IPS DF 4.7 (cell line): ENCODE data around the gene MINK1.
"Not testable (repeated sequence)": the region's sequence is repeated elsewhere in the genome, so short reads cannot be mapped to it uniquely, and the experiment has no call there.

Experiments
- DNase-seq: peaks from one replicate; pipeline ENCODE4 v3.0.0-alpha.2; 2013; ENCODE audit warnings: low spot score; ENCODE audit errors: extremely low read depth

MINK1 gene

DNA sequence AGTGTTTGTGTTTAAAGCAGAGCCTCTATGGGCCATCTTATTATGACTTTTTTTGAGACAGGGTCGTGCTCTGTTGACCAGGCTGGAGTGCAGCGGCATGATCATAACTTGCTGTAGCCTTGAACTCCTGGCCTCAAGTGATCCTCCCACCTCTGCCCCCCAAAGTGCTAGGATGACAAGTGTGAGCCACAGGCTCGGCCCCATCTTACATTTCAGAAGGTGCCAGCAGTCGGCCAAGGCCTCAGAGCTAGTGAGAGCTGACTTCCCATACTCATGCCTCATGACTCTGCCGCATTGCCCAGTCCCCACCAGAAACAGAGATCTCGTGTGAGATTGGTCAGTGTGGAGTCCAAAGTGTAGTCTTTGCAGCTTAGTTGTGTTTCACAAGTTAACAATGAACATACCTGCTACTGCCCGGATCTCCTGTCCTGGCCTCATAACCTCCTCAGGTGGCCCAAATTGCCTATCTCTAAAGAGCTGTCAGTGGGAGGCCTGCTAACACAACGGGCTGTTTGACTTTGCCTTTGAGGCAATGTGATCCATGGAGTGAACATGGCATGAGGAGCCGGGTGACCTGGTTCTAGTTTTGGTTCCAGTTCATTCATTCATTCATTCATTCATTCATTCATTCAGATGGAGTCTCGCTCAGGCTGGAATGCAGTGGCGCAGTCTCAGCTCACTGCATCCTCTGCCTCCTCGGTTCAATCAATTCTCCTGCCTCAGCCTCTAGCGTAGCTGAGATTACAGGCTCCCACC is 13.7 kb downstream of the MINK1 start:
- DNase-seq = no peak

DNA sequence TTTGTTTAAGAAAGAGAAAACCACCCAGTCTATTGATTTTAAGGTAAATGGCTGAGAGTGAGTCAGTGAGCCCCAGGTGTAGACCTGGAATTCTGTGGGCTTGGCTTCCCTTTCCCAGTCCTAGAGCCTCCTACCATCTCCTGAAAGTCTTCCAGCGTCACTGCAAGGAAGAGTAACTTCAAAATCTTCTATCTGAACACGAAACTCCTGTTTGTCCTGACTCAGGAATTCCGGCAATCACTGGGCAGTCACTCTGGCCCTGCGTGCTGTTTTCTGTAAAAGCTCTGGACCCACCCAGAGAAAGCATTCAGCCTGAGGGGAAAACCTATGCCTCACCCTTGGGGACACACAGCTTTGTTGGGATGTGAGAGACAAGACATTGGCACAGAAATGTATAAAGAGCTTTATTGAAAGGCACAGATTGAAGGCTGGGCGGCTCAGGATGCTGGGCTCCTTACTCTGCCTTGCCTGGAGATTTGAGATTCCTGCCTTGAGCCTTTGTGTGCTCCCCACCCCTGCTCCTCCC is 15.9 kb downstream of the MINK1 start:
- DNase-seq = no peak

DNA sequence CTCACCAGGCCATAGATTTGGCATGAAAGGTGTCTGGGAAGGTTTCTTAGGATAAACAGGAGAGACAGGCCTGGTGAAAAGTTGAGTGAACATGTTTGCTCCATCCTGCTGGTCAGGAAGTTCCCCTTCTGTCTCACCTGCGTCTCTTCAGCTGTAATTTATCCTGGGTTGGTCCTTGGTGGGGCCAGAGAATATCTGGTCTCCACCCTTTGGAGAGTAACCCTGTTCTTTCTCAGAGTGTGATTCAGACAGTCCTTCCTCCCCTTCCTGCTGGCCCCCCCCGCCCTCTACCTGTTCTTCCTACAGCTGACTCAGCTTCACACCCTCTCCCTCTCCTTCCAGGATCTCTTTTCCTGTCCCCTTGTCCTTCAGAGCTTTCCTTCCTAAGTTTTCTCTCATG is 17.1 kb downstream of the MINK1 start:
- DNase-seq = no peak

- no peak for DNase-seq
These were observed 17.9 kb downstream of the MINK1 start for GRCh38 chr17:4851084-4851483.

- DNase-seq = no peak
These were observed 19.5 kb downstream of the MINK1 start for GRCh38 chr17:4852567-4853207.

- DNase-seq = no peak
These were observed 20.1 kb downstream of the MINK1 start for GRCh38 chr17:4853208-4853671.

- DNase-seq = no peak
These were observed 21.1 kb downstream of the MINK1 start for GRCh38 chr17:4854111-4854681.

DNA sequence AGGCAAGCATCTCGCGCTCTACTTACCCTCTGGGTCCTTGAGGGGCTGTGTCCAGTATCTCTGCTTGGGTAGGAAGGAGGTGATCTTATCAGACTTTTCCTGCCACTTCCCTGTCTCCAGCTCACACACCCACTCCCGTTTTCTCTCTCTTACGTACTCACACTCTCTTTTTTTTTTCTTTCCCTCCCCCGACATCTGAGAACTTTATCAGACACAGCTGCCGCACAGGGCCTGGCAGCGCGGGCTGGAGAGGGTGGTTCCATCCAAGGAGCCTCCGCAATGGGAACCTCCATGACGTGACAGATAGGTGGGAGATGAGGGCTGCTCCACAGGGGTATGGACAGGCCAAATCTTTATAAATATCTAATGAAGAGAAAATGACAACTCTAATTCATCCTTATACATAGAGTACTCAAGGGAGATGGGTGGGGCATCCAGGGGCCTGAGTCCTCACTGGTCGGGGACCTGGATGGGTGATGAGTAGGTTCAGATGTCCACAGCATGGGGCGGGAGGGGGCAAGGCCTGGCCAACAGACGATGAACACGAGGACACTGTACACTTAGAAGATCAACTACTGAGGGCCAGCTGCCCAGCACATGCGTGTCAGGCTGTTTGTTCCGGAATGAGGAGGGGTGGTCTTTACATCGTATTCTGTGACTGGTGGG is 23.3 kb downstream of the MINK1 start:
- no peak for DNase-seq

DNA sequence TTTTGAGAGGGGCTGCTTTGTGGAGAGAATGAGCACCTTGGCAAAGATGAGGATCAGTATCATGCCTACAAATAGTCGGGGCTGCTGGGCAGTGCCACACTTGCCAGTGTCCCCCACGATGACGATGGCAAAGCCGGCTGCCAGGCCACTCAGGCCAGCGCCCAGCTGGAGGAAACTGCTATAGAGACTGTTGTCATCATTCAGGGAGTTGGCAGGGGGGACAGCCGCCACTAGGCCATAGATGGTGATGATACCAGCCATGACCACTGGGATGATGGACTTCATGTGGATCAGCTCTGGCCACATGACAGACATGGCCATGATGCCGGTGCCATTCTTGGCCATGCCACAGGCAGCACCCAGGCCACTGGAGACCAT is 23.8 kb downstream of the MINK1 start:
- DNase-seq = no peak

DNA sequence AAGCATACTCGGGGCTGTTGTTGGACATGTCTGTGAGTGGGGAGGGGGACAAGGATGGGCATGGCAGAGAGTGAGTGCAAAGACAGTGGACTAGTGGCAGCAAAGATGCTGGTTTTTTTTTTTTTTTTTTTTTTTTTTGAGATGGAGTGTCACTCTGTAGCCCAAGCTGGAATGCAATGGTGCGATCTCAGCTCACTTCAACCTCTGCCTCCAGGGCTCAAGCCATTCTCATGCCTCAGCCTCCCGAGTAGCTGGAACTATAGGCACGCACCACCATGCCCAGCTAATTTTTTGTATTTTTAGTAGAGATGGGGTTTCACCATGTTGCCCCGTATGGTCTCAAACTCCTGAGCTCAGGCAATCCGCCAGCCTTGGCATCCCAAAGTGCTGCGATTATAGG is 24.2 kb downstream of the MINK1 start:
- not testable (repeated sequence) for DNase-seq

GRCh38 chr17:4858068-4858881 is 25.1 kb downstream of the MINK1 start:
- DNase-seq = no peak

- DNase-seq = no peak
These were observed 25.7 kb downstream of the MINK1 start for GRCh38 chr17:4858882-4859260.

DNA sequence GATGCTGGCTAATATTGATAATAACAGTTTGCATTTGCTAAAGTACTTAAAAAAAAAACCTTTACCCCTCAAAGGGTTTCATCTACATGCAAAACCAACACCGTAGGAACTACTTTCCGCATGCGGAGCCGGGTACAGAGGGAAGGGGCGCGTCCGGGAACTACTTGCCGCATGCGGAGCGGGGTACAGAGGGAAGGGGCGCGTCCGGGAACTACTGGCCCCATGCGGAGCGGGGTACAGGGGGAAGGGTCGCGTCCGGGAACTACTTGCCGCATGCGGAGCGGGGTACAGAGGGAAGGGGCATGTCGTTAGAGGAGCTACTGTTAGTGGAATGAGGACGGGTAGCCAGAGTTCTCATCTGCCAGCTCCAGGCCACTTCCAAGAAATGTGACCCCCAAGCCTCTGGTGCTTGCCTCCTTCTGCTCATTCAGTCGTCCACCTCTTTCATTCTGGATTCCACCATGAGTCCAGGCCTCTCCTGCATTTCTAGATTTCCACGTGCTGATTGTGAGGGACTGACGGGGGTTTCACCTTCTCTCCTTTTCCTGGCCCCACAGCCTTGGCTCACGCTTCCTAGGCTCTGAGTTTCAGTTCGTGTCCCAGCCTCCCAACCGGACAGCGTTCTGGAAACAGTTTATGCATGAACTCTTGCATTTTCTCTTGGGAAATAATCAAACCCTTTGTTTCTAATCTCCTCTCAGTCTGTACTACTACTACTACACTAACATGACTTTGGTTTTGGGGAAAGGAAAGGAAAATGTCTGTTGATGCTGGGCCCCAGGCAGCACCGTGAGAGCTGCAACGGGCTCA is 26.9 kb downstream of the MINK1 start:
- no peak for DNase-seq

DNA sequence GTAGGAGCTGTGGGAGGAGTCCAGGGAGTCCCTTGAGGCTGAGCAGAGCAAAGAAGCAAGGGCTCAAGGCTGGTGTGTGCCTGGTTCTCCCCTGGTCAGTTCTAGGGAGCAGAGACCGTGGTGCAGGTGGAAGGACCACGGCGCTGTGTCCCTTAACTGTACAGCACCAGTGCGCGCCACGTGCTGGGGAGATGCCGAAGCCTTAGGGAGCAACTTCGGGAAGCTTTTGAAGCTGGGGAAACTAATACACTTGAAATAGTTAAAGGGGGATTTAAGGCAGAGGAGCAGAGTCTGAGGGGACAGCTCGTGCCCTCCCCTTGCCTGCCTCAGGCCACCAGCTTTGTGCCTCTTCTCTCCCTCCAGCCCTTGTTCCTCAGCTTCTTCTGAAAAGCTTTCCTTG is 27.5 kb downstream of the MINK1 start:
- no peak for DNase-seq

GRCh38 chr17:4861052-4861451 is 27.9 kb downstream of the MINK1 start:
- no peak for DNase-seq

GRCh38 chr17:4862720-4863119 is 29.6 kb downstream of the MINK1 start:
- DNase-seq = no peak

DNA sequence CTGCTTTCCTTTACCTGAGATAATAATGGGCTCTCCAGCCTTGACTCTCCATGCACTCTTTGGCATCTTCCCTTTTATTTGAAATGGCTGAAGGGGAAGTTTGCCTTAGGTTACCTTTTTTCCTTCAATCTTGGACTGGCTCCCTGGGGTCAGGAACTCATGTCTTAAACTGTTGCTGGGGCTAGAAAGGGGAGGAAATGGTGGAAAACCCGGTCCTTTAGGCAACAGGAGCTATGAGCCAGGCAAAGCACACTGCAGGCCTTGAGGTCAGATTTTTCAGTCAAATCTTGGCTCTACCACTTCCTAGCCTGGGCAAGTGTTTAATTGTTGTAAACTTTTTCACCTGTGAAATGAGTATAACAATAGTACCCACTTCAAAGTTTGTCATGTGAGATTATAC is 30.2 kb downstream of the MINK1 start:
- DNase-seq = no peak

- not testable (repeated sequence) for DNase-seq
These were observed 34.4 kb downstream of the MINK1 start for GRCh38 chr17:4867535-4867934.

DNA sequence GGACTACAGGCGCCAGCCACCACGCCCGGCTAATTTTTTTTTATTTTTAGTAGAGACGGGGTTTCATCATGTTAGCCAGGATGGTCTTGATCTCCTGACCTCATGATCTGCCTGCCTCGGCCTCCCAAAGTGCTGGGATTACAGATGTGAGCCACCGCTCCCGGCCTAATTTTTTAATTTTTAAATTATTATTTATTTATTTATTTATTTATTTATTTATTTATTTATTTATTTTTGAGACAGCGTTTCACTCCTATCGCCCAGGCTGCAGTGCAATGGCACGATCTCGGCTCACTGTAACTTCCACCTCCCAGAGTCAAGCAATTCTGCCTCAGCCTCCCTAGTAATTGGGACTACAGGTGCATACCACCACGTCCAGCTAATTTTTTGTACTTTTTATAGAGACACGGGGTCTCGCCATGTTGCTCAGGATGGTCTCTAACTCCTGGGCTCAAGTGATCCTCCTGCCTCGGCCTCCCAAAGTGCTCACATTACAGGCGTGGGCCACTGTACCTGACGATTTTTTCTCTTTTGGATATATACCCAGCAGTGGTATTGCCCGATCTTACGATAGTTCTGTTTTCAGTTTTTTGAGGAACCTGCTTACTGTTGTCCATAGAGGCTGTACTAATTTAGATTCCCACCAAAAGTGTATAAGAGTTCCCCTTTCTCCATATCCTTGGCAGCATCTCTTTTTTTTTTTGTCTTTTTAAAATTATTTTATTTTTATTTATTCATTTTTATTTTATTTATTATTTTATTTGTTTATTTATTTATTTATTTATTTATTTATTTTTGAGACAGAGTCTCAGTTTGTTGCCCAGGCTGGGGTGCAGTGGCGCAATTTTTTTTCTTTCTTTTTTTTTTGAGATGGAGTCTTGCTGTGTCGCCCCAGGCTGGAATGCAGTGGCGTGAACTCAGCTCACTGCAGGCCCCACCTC is 36.2 kb downstream of the MINK1 start:
- DNase-seq = not testable (repeated sequence)
